HG03575 (cell line): ENCODE results near the gene NR0B2.
"Not testable (repeated sequence)": the region's sequence is repeated elsewhere in the genome, so short reads cannot be mapped to it uniquely, and the experiment has no call there.

Experiments
- ATAC-seq: cut with Tn5 transposase; IDR thresholded peaks from one replicate; pipeline ENCODE4 v1.9.1; 2021; ENCODE audit not compliant: unreplicated experiment, insufficient number of reproducible peaks, low FRiP score; ENCODE audit errors: extremely low read depth

The NR0B2 gene, protein sequence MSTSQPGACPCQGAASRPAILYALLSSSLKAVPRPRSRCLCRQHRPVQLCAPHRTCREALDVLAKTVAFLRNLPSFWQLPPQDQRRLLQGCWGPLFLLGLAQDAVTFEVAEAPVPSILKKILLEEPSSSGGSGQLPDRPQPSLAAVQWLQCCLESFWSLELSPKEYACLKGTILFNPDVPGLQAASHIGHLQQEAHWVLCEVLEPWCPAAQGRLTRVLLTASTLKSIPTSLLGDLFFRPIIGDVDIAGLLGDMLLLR

GRCh38 chr1:26913754-26914619 is at the start of gene NR0B2:
TSS of gene NR0B2 (minus strand) at chr1:26913975. CDS start at chr1:26913940, 35 bp downstream.
- ATAC-seq: no peak

GRCh38 chr1:26961826-26962225 is 48.1 kb upstream of the NR0B2 start:
- no peak for ATAC-seq

GRCh38 chr1:26960625-26960966 is 46.8 kb upstream of the NR0B2 start:
- ATAC-seq: no peak

GRCh38 chr1:26959722-26960624 is 46.2 kb upstream of the NR0B2 start, which contains the start of gene KDF1:
TSS of gene KDF1 (minus strand) at chr1:26960468. CDS start at chr1:26952380, 8,088 bp downstream.
- no peak for ATAC-seq

- no peak for ATAC-seq
Observed at GRCh38 chr1:26959270-26959669, 45.5 kb upstream of the NR0B2 start.

DNA sequence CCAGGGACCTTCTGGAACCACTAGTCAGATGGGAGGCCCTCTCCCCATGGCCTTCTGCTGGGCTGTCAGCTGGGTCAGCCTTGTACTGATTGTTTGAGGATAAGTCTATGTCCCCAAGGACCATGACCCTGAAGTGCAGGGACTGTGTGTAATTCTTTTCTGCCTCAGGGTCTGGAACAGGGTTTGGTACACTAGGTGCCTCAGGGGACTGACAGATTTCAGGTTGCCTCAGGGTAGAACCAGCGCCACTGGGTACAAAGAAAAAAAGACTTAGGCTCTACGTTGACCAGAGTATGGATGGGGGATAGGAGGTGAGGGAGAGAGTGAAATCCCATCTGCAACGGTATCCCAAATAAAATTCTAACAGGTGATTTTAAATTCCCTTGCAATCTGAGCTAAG is 43.5 kb upstream of the NR0B2 start:
- ATAC-seq: no peak

DNA sequence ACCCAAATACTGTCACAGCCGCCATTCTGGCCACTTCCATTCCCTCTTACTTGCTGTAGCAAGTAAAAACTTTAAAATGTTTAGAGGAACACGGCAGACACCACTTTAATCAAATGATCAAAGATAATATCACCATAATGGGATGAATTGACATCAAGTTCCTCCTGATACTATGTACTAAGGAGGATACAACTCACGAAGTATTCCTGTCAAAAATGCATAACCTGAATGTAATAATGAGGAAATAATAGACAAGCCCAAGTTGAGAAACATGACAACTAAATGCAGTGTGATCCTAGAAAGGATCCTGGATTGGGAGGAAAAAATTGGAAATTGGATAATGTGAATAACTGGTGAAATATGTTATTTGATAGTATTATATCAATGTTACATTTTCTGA is 42.5 kb upstream of the NR0B2 start:
- no peak for ATAC-seq

DNA sequence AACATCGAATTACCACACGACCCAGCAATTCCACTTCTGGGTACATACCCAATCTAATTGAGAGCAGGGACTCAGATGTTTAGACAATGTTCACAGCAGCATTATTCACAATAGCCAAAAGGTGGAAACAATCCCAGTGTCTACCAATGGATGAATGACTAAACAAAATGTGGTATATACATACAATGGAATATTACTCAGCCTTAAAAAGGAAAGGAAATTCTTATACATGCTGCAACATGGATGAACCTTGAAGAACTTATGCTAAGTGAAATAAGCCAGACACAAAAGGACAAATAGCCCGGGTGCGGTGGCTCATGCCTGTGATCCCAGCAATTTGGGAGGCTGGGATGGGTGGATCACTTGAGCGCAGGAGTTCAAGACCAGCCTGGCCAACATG is 39.6 kb upstream of the NR0B2 start:
- no peak for ATAC-seq

DNA sequence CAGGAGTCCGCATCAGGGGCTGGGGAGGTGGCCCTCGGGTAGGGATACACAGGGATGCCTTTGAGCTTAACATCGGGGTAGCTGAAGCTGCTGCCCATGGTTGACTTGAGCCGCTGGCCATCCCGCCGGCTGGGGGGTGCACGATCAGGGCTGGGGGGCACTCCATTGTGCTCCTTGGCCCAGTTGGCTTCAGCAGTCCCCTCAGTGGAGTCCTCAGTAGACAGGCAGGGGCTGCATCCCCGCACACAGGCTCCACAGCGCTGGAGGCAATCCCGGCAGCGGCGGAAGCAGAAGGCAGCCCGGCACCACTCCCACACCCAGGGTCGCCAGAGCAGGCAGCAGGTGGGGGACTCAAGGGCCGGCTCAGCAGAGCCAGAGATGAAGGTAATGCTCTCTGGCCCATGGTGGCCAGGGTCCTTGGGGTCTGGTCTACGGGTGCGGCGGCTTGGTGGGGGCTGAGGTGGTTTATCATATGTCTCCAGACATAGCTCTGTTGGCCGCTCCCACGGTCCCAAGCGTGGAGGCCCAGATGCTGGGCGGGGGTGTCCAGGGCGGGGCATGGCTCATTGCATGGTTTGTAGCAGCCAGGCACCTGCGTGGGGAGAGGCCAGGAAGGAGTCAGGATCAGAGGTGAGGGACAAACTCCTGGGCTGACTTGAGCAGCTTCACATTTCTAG is 38.2 kb upstream of the NR0B2 start:
- no peak for ATAC-seq

GRCh38 chr1:26951216-26951615 is 37.4 kb upstream of the NR0B2 start:
- ATAC-seq: no peak

DNA sequence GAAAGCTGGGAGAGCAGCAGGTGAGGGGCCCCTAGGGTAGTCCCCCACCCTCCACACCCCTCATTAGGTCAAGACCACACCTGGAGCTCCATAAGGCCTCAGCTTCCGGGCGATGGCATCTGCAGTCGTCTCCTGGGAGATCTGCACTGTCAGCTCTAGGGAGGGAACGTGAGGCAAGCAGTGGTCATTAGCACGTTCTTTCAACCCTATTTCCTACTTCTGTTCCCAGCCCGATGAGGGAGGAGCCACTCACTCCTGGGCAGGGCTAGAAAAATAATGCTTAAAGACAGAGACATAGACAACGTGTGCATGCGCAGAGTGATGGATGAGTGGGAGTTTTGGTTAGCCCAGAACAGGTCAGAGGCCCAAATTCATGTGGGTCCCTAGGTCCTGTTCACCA is 36.8 kb upstream of the NR0B2 start:
- ATAC-seq: no peak

DNA sequence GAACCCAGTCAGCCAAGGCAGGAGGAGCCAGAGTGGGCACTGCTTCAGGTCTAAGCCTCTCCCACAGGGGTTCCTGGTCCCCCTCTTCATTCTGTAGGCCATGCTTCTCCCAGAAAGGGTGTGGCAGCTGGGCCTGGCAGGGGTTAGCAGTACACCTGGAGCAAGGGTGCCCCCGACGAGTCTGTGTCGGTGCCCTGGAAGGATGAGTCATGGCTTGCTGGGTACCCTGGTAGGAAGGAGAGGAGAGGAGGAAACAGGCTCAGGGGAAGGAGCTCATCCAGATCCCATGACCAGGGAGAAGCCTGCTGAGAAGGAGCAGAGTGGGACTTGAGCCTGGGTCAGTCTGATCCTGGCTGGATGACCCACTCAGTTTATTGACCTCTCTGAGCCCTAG is 36.1 kb upstream of the NR0B2 start:
- no peak for ATAC-seq

DNA sequence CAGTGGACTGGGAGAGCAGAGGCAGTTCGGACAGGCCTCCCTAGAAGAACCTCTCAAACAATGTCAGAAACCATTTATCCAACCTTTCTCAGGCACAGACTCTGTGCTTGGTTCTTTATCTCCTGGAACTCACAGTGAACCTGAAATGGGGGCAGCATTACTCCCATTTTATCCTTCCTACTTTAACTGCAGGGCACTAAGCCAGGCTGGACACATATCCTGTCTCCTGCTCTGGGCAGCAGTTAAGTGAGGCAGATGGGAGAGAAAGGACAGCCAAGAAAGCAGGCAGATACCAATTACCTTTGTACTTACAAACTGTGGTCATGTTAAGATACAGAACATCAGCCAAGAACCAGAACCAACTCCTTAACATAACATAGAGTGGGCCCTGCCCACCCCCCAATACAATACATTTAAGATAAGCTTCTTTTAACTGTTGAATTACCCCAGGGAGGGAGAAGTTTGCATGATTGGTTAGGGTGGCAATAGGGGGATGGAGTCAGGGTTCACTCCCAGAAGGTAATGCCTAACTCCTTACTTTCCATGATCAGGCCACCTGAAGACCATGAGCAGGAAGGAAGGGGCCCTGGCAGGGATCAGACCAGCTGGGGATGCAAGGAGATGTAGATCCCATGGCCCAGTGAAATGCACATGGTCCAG is 35.6 kb upstream of the NR0B2 start:
- ATAC-seq: no peak

- not testable (repeated sequence) for ATAC-seq
Observed at GRCh38 chr1:26948725-26949057, 34.9 kb upstream of the NR0B2 start.

DNA sequence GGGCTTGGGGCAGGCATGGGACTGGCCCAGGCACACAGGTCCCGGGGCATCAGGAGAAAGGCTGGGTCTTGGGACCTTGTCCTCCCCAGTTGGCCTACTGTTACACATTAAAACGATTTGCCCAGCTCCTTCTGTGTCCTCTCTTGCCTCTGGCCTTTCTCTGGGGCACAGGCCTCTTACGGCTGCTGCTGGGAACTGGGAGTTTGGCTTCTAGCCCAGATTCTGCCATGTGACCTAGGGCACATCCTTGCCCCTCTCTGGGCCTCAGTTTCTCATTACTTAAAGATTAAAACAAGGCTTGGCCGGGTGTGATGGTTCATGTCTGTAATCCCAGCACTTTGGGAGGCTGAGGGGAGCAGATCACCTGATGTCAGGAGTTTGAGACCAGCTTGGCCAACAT is 32.5 kb upstream of the NR0B2 start:
- no peak for ATAC-seq

- no peak for ATAC-seq
Observed at GRCh38 chr1:26945728-26946127, 32.0 kb upstream of the NR0B2 start.

- no peak for ATAC-seq
Observed at GRCh38 chr1:26945138-26945537, 31.4 kb upstream of the NR0B2 start.

- no peak for ATAC-seq
Observed at GRCh38 chr1:26942656-26943055, 28.9 kb upstream of the NR0B2 start.

DNA sequence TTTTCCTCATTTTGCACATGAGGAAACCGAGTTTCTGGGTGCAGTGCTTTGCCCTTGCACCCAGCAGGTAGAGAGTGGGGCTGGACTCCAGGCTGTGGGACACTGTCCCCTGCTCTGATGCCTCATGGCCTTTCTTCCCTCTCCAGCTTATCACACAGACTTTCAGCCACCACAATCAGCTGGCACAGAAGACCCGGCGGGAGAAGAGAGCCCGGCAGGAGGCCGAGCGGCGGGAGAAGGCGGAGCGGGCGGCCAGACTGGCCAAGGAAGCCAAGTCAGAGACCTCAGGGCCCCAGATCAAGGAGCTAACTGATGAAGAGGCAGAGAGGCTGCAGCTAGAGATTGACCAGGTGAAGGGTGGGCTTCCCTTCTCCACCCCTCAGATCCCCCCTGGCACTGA is 27.5 kb upstream of the NR0B2 start:
- no peak for ATAC-seq
